Frontal cortex (tissue), 4 donors: ENCODE results near the gene CNTN6. TPM values are rescaled to one million over a fixed set of nuclear protein-coding genes. Genes with fewer than 3 reads are reported as not detected.

Source experiments
- DNase-seq, 2 donors: peaks; one replicate each; pipeline ENCODE4 v3.0.0; 2012; ENCODE audit warnings: low spot score in 2 of 2
- FAIRE-seq: peaks from 2 replicates; lab custom pipeline; 2012; peaks lifted over from hg19 to GRCh38; lab: Jason Lieb, UNC
- total RNA-seq: library from RNA; depleted of rRNA; stranded (reverse); fragments of >200 nt; gene quantifications from one replicate; pipeline ENCODE4 v1.2.3, GENCODE V29; 2014
- donor health status: control.
- donor health status: control.
- donor health status: control.

The CNTN6 gene
- total RNA-seq, 1 donor from 2014 or later = 11.8 TPM

- FAIRE-seq = no peak
Measured at GRCh38 chr3:1263121-1263520, 170.3 kb downstream of the CNTN6 start.

GRCh38 chr3:1269808-1270207, 177.0 kb downstream of the CNTN6 start:
- FAIRE-seq = no peak
- DNase-seq = no peak

More at GRCh38 chr3:1263121-1263520, 170.3 kb downstream of the CNTN6 start:
- DNase-seq = no peak

- no peak for FAIRE-seq
- no peak for DNase-seq
Measured at GRCh38 chr3:1272546-1273265, 179.9 kb downstream of the CNTN6 start.

- no peak for DNase-seq
- FAIRE-seq = no peak
Measured at GRCh38 chr3:1275495-1275894, 182.7 kb downstream of the CNTN6 start.

- DNase-seq (no peak), FAIRE-seq (no peak)
Measured at GRCh38 chr3:1287815-1288214, 195.0 kb downstream of the CNTN6 start.

GRCh38 chr3:1288805-1289494, 196.1 kb downstream of the CNTN6 start:
- DNase-seq (no peak), FAIRE-seq (no peak)

- FAIRE-seq (no peak), DNase-seq (no peak)
Measured at GRCh38 chr3:1292571-1293071, 199.8 kb downstream of the CNTN6 start.

- FAIRE-seq (no peak), DNase-seq (no peak)
Measured at GRCh38 chr3:1294586-1294985, 201.8 kb downstream of the CNTN6 start.

GRCh38 chr3:1318296-1319005, 225.6 kb downstream of the CNTN6 start:
- FAIRE-seq (no peak), DNase-seq (no peak)

- DNase-seq (no peak), FAIRE-seq (no peak)
Measured at GRCh38 chr3:1326546-1326945, 233.7 kb downstream of the CNTN6 start.

GRCh38 chr3:1330107-1330506, 237.3 kb downstream of the CNTN6 start:
- no peak for DNase-seq
- no peak for FAIRE-seq

GRCh38 chr3:1346386-1346785, 253.6 kb downstream of the CNTN6 start:
- no peak for FAIRE-seq
- no peak for DNase-seq

GRCh38 chr3:1348547-1348946, 255.7 kb downstream of the CNTN6 start:
- DNase-seq = no peak
- no peak for FAIRE-seq

- no peak for DNase-seq
- FAIRE-seq = no peak
Measured at GRCh38 chr3:1350885-1351284, 258.1 kb downstream of the CNTN6 start.

GRCh38 chr3:1355691-1356090, 262.9 kb downstream of the CNTN6 start:
- no peak for FAIRE-seq
- DNase-seq = no peak

GRCh38 chr3:1356101-1356500, 263.3 kb downstream of the CNTN6 start:
- DNase-seq (no peak), FAIRE-seq (no peak)

GRCh38 chr3:1365528-1365927, 272.7 kb downstream of the CNTN6 start:
- DNase-seq (no peak), FAIRE-seq (no peak)

GRCh38 chr3:1374471-1374870, 281.6 kb downstream of the CNTN6 start:
- DNase-seq (no peak), FAIRE-seq (no peak)

GRCh38 chr3:1375145-1375544, 282.3 kb downstream of the CNTN6 start:
- FAIRE-seq (no peak), DNase-seq (no peak)

GRCh38 chr3:1380926-1381646, 288.3 kb downstream of the CNTN6 start:
- FAIRE-seq (no peak), DNase-seq (no peak)
